A549 (cell line): ENCODE data around the gene NQO2. TPM values are rescaled to one million over a fixed set of nuclear protein-coding genes. Genes with fewer than 3 reads are reported as not detected.

Experiments used
- polyA plus RNA-seq, 4 experiments: library from polyadenylated mRNA; depleted of rRNA in 3 of 4; stranded (reverse); fragments of >200 nt; fragmentation: RNase III in 1 of 4; extraction: RNeasy Plus Mini Kit Qiagen cat#74134 plus additional on column Dnase treatment in 1 of 4; gene quantifications; 2 replicates in 3 of 4; 3 replicates in 1 of 4; pipeline ENCODE4 v1.2.3, GENCODE V29; 2011 to 2017
- small RNA-seq, 6 experiments: library from RNA; depleted of rRNA; stranded (forward); fragments of <200 nt; gene quantifications; one replicate each; pipeline ENCODE3, GENCODE V24; 2012

Gene NQO2
- polyA plus RNA-seq, 2 of the 4 experiments (the other 2 are of a cell fraction) = 67.2 to 86.5 TPM

Small RNA genes lying within 50 kb of the gene (small RNA-seq; reads per million reads assigned to genes)
- gene AL133351.4 = 0 reads per million in 6 experiments

Other genes starting within 250 kb of the NQO2 start
- gene MYLK4, start 249.0 kb upstream of the NQO2 start, polyA plus RNA-seq (2011; rRNA removed) = 0.21 and 0.32 TPM in 2 replicates
- gene MYLK4, start 249.0 kb upstream of the NQO2 start, polyA plus RNA-seq (2017; fragmentation: RNase III; extraction: RNeasy Plus Mini Kit Qiagen cat#74134 plus additional on column Dnase treatment) = 0.14 to 0.16 TPM (median 0.14 TPM) in 3 replicates
- gene WRNIP1, start 234.5 kb upstream of the NQO2 start, polyA plus RNA-seq (2011; rRNA removed) = 27.7 and 34.6 TPM in 2 replicates
- 32.2 to 32.8 TPM (median 32.3 TPM) in 3 replicates for gene WRNIP1, start 234.5 kb upstream of the NQO2 start, polyA plus RNA-seq (2017; fragmentation: RNase III; extraction: RNeasy Plus Mini Kit Qiagen cat#74134 plus additional on column Dnase treatment)
- 98.6 and 135 TPM in 2 replicates for gene SERPINB1, start 158.0 kb upstream of the NQO2 start, polyA plus RNA-seq (2011; rRNA removed)
- gene SERPINB1, start 158.0 kb upstream of the NQO2 start, polyA plus RNA-seq (2017; fragmentation: RNase III; extraction: RNeasy Plus Mini Kit Qiagen cat#74134 plus additional on column Dnase treatment) = 52.6 to 63.2 TPM (median 52.7 TPM) in 3 replicates
- gene SERPINB9, start 96.6 kb upstream of the NQO2 start, polyA plus RNA-seq (2011; rRNA removed) = 24.7 and 25.7 TPM in 2 replicates
- 8.7 TPM in 3 replicates for gene SERPINB9, start 96.6 kb upstream of the NQO2 start, polyA plus RNA-seq (2017; fragmentation: RNase III; extraction: RNeasy Plus Mini Kit Qiagen cat#74134 plus additional on column Dnase treatment)
- 107 and 126 TPM in 2 replicates for gene SERPINB6, start 28.3 kb upstream of the NQO2 start, polyA plus RNA-seq (2011; rRNA removed)
- gene SERPINB6, start 28.3 kb upstream of the NQO2 start, polyA plus RNA-seq (2017; fragmentation: RNase III; extraction: RNeasy Plus Mini Kit Qiagen cat#74134 plus additional on column Dnase treatment) = 98.5 to 107 TPM (median 104 TPM) in 3 replicates
- 13.5 and 14.3 TPM in 2 replicates for gene RIPK1, start 68.6 kb downstream of the NQO2 start, polyA plus RNA-seq (2011; rRNA removed)
- gene RIPK1, start 68.6 kb downstream of the NQO2 start, polyA plus RNA-seq (2017; fragmentation: RNase III; extraction: RNeasy Plus Mini Kit Qiagen cat#74134 plus additional on column Dnase treatment) = 10.4 to 12.2 TPM (median 10.6 TPM) in 3 replicates
- 25.4 and 25.5 TPM in 2 replicates for gene BPHL, start 118.8 kb downstream of the NQO2 start, polyA plus RNA-seq (2011; rRNA removed)
- gene BPHL, start 118.8 kb downstream of the NQO2 start, polyA plus RNA-seq (2017; fragmentation: RNase III; extraction: RNeasy Plus Mini Kit Qiagen cat#74134 plus additional on column Dnase treatment) = 14.9 to 18.7 TPM (median 16.5 TPM) in 3 replicates
- gene TUBB2A, start 157.7 kb downstream of the NQO2 start, polyA plus RNA-seq (2011; rRNA removed) = 19.7 and 23.9 TPM in 2 replicates
- gene TUBB2A, start 157.7 kb downstream of the NQO2 start, polyA plus RNA-seq (2017; fragmentation: RNase III; extraction: RNeasy Plus Mini Kit Qiagen cat#74134 plus additional on column Dnase treatment) = 45.7 to 61.7 TPM (median 47.4 TPM) in 3 replicates
- 9.0 and 10.8 TPM in 2 replicates for gene TUBB2B, start 227.8 kb downstream of the NQO2 start, polyA plus RNA-seq (2011; rRNA removed)
- gene TUBB2B, start 227.8 kb downstream of the NQO2 start, polyA plus RNA-seq (2017; fragmentation: RNase III; extraction: RNeasy Plus Mini Kit Qiagen cat#74134 plus additional on column Dnase treatment) = 15.7 to 19.0 TPM (median 18.0 TPM) in 3 replicates